HG02852 (cell line): ENCODE data around the gene GNAI2.
A peak's percentile ranks its signal among the peaks of the same experiment; 100 is the strongest.
"Not testable (repeated sequence)": the region's sequence is repeated elsewhere in the genome, so short reads cannot be mapped to it uniquely, and the experiment has no call there.

ENCODE experiments used
- ATAC-seq: cut with Tn5 transposase; IDR thresholded peaks from one replicate; pipeline ENCODE4 v1.9.1; 2021; ENCODE audit warnings: mild to moderate bottlenecking, moderate library complexity; ENCODE audit not compliant: unreplicated experiment

Gene GNAI2

DNA sequence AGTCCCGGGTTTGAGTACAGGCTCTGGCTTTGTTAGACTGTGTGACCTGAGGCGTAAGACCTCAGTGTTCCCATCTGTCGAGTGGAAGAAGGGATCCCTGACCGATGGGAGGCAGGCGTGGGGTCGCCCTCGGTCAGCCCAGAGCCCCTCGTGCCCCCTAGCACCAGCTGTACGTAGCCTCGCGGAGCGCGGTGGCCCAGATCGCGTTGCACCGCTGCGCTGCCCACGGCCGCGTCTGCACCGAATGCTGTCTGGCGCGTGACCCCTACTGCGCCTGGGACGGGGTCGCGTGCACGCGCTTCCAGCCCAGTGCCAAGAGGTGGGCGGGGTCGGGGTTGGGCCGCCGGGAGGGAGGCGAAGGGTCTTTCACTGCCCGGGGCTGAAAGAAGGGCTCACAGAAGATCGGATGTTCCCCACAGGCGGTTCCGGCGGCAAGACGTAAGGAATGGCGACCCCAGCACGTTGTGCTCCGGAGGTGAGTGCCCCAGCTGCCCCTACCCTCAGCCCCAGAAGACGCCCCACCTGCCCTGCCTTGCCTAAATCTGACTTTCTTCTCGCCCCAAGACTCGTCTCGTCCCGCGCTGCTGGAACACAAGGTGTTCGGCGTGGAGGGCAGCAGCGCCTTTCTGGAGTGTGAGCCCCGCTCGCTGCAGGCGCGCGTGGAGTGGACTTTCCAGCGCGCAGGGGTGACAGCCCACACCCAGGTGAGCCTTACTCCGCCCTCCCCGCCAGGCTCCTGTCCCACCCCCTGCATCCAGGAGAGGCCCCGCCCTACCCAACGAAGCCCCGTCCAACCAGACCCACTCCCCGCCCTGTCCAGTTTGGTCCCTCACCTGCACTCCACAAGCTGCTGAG lies 39.4 kb downstream of the GNAI2 start:
- no peak for ATAC-seq

DNA sequence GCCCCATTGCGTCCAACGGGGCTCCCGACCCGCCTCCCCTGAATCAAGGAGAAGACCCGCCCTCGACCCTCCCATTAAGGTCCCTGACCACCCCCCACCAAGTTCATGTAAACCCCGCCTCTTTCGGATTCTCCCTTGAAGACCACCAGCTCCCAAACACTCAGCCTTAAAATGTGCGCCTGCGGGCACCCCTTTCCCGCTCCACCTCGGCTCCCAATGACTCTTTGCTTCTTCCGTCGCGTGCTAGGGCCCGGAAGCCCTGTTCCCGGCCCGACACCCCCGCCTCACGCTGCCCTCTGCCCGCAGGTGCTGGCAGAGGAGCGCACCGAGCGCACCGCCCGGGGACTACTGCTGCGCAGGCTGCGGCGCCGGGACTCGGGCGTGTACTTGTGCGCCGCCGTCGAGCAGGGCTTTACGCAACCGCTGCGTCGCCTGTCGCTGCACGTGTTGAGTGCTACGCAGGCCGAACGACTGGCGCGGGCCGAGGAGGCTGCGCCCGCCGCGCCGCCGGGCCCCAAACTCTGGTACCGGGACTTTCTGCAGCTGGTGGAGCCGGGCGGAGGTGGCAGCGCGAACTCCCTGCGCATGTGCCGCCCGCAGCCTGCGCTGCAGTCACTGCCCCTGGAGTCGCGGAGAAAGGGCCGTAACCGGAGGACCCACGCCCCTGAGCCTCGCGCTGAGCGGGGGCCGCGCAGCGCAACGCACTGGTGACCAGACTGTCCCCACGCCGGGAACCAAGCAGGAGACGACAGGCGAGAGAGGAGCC lies 40.2 kb downstream of the GNAI2 start:
- ATAC-seq, result no peak

DNA sequence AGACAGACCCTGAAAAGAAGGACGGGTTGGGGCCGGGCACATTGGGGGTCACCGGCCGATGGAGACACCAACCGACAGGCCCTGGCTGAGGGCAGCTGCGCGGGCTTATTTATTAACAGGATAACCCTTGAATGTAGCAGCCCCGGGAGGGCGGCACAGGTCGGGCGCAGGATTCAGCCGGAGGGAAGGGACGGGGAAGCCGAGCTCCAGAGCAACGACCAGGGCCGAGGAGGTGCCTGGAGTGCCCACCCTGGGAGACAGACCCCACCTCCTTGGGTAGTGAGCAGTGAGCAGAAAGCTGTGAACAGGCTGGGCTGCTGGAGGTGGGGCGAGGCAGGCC lies 40.7 kb downstream of the GNAI2 start:
- no peak for ATAC-seq

DNA sequence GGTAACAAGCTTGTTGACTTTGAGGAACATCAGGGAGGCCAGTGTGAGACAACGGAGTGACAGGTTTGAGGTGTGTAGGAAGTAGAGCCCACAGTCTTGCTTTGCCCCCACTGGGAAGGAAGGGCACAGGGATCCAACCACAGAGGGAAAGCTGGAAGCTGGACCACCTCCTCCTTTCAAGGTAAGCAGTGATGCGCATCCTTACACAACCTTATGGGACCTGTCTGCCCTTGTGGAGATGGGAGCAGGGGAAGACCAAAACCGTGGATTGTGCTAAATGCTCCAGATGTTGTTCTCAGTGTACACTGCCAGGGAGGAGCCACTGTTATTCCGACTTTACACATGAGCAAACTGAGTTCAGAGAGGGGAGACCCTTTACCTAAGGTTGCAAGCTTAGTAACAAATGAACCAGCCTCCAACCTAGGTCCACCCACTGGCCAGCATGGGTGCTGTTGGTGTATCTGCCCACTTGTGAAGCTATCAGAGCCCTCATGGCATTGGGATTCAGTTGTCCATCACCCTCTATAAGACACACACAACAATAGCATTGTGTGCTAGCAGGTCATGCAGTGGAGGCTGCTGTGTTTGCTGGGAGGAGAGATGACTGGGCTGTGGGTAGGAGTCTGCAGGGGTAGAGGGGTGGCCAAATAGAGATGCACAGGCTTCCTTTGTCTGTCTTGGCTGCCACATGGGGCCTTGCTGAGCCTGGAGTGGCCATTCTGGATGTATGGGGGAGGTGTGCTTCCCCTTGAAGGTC lies 42.3 kb downstream of the GNAI2 start:
- no peak for ATAC-seq

DNA sequence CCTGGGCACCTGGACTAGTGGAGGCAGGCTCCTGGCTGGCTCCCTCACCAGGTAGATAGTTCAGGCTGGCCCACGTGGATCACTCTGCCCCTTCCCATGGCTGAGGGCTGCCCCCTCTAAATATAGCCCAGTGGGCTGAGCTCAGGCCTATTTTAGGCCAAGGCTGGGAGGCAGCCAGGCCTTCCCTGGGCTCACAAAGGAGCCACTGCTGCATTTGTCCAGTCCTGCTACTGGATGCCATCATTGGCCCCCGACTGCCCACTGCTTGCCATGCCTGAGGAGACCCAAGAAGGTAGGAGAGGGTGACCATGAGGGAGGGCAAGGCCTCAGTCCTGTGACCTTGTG lies 42.8 kb downstream of the GNAI2 start, which contains the start of gene LSMEM2:
LSMEM2 (plus strand) TSS at position 208 of the 345 bp plus-strand sequence; CDS start at position 235, 27 bp downstream.
- no peak for ATAC-seq

DNA sequence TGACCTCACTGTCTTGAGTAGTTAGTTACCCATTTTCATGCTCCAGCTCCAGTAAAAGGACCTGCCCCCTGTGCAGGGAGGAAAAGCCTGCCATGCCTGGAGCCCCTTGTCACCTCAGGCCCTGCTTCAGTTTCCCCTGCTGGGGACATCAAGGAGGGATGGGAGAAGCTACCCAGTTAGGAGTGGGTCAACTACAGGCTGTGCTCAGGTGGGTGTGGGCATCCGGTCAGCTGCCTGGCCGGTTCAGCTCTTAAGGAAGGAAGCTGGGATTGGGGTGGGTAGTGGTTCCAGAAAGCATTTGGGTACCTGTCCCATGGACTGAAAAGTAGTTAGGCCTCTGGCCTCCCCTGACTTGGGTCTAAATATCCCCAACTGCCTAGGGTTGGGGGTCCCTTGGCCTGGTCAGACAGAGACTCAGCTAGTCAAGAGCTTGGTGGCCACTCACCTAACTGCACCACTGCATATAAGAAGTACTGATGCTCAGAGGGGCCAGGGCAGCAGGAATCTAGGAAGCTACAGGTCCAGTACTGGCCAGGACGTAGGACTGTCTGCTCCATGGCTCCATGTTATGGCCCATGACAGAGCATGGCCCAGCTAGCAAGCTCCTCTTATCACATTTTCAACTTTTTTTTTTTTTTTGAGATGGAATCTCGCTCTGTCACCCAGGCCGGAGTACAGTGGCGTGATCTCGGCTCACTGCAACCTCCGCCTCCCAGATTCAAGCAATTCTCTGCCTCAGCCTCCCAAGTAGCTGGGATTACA lies 43.4 kb downstream of the GNAI2 start:
- no peak for ATAC-seq

DNA sequence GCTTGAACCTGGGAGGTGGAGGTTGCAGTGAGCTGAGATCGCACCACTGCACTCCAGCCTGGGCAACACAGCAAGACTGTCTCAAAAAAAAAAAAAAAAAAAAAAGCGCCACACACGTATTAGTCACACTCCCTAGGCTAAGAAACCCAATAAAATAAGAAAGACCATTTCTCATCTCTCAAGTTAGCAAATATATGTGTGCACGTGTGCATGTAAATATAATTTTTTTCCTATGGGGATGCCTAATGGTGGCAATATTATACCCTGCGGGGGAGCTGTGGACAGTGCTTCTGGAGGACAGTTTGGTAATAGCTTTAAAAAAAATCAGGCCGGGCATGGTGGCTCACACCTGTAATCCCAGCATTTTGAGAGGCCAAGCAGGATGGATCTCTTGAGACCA lies 48.1 kb downstream of the GNAI2 start:
- ATAC-seq, result not testable (repeated sequence)

DNA sequence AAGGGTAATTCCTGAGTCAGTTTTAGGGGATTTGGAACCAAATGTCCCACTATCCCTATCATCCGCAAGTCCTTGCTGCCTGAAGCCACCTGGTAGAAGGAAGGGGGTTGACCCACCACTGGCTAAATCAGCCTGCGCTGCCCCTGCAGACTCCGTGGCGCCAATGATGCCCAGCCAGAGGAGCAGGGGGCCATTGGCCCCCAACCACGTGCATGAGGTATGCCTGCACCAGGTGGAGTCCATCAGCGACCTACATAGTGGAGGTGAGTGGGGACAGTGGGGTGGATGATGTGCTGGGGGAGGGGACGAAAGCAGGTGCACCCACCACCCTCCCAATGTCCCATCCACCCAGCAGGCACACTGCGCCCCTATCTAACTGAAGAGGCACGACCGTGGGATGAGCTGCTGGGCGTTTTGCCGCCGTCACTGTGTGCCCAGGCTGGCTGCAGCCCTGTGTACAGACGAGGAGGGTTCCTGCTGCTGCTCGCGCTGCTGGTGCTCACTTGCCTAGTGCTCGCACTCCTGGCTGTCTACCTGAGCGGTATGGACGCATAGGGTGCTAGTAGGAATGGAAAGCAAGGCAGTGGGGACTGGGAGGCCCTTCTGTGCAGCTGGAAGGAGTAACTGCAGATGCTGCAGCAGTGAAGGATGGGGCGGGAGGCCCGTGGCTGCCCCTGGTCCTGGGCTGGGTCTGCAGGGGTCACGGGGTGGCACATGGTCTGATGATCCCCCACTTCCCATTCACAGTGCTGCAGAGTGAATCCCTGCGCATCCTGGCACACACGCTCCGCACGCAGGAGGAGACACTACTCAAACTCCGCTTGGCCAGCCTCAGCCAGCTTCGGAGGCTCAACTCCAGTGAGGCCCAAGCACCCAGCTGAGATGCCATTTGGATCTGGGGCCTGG lies 50.6 kb downstream of the GNAI2 start:
- ATAC-seq, result no peak

DNA sequence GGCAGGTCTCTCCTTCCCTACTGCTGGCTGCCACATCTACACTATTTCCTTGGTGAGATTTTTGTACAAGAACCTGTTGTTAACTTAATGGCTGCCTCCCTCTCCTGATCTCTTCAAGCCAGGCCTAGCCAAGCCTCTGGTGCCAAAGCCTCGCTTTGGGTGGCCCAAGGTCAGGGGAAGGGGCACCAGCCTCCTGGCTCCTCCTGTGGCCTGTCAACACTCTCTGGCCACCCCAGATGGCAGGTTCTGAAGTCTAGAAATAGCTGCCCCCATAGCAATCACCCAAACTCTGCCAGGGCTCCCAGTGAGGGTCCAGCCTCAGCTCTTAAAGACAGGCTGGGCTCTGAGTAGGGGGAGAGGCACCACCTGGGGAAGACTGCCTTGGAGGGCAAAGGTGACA lies 51.3 kb downstream of the GNAI2 start:
- no peak for ATAC-seq

DNA sequence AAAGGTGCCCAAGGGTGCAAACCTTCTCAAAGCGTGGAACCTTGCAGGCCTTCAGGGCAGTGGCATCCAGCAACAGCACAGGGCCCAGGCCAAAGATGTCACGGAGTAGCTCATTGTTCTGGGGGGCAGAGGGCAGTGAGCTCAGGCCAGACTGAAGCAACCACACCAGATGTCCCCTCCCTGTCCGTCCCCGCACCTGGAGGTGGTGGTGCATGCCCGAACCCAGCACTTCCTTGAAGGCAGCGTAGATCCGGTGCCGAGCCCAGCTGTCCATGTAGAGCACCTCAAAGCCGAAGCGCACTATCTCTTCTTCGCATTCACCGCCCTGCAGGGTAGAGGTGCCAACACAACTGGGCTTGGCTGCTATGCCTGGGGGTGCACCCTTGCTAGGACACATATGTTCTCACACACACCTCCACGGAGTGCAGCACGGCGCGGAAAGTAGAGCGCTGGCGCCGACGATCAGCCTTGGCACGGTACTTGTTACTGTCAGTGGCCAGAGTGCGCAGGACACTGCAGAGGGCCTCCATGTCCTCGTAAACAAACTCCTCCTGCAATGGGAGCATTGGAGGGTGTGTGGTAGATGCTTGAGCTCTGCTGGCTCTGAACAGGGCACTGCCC lies 52.5 kb downstream of the GNAI2 start:
- no peak for ATAC-seq

DNA sequence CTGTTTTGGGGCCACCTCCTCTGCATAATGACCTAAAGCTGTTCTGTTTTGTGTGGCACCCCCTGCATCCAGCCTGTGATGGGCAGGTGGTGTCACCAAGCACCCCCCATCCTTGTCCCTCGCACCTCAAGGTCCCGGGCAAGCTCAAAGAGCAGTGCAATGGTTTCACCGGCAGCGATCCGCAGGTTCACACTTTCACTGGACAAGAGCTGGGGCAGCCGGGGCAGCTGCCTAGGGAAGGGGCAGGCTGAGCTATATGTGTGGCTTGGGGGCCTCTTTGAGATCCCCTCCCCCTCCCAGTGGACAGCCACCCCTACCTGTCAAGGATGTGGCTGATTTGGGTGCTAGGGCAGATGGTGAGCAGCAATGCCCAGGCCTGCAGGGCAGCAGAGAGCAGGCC lies 53.1 kb downstream of the GNAI2 start:
- ATAC-seq, result no peak

DNA sequence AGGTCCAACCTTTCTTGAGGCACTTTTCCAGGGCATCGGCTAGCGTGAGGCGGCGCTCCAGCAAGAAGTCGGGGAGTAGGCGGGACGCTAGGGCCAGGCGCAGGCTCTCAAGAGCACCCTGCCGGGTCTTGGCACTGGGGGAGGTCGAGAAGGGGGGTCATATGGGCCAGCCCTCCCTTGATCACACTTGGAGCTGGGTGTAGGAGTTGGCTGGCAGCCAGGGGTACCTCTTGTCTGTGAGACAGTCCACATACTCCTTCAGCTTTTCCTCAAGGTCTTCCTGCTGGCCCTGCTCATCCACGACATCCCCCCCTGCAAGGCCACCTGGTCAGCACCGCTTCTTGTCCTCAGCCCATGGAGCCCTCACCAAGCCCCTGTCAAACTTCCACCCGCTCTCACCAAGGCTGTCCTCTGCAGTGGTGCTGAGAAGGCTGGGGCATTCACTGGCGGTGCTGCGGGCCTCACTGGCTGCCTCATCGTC lies 54.2 kb downstream of the GNAI2 start:
- ATAC-seq, result no peak

DNA sequence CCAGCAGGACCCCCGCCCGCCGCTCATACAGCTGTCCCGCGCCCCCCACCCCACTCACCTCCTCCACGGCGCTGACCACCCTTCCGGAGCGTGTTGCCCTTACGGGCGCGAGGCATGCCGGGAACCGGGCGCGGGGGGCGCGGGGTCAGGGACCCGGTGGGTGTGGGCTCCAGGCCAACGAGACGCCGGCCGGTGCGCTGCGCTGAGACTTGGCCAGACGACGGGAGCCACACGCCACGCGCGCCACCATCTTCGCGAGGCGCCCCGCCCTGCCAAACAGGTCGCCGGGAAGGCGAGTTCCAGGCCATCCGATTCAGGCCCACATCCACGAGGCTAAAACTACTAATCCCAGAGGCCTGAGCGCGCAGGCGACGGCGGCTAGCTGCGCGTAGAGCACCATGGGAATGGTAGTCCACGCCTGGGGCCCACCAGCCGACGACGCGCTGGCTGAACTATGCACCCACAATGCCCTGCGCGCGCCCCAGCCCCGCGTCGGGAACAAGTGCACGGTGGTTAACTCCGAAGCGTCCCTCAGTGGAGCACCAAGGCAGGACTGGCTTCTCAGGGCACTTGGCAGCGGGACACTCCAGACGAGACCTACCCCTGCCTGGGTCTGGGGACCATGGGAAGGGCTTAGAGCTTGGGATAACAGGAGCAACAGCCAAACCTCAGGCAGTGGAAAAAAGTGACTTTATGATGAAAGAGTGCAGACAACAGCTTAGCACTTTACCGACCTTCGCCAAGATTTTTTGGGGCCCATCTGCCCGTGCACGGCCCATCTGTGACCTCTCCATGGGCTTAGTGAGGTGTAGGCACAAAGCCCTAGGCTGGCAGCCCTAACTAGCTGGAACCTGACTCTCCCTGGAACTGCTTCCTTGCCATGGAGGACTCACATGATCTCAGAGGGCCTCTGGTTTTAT lies 56.4 kb downstream of the GNAI2 start, which contains the start of gene IFRD2:
IFRD2 (minus strand) TSS at position 271 of the 920 bp plus-strand sequence; CDS start at position 116, 155 bp downstream.
- ATAC-seq, result peak; percentile 96

DNA sequence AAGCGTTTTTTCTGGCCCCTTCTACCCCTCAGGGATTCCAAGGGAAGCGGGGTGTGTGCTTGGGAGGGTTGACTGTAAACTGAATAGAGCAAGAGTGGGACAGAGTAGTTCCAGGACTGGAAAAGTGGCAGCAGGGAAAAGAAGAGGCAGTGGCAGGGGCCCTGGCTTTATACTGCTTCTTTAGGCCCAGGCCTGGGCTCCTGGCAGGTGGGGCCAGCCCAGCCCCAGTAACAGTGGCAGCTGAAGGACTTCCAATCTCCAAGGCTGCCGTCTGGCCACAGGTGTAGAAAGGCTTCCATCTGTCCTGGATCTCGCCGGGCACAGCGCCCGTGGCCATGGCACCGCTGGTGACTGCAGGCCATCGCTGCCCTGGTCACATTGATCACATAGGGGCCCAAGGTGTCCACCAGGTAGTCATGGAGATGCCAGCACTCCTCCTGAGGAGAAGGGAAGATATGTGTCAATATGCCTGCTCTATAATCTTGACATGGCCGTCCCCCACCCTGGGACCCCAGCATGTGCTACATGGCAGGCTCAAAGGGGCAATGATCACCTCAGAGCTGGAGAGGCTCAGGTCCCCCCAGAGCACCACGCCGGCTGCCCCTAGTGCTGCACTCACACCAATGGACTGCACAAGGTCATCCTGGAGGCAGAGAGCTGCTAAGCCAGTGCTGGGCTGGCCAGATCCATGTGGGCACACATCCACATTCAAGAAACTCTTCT lies 57.2 kb downstream of the GNAI2 start:
- ATAC-seq, result no peak

DNA sequence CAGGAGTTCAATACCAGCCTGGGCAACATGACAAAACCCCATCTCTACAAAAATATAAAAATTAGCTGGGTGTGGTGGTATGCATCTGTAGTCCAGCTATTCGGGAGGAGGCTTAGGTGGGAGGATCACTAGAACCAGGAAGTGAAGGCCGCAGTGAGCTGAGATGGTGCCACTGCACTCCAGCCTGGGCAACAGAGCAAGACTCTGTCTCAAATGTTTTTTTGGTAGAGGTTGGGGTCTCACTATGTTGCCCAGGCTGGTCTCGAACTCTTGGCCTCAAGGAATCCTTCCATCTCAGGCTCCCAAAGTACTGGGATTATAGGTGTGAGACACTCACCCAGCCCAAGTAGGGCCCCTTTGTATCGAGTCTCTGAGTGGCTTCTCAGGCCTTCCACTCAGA lies 58.1 kb downstream of the GNAI2 start:
- ATAC-seq, result no peak

DNA sequence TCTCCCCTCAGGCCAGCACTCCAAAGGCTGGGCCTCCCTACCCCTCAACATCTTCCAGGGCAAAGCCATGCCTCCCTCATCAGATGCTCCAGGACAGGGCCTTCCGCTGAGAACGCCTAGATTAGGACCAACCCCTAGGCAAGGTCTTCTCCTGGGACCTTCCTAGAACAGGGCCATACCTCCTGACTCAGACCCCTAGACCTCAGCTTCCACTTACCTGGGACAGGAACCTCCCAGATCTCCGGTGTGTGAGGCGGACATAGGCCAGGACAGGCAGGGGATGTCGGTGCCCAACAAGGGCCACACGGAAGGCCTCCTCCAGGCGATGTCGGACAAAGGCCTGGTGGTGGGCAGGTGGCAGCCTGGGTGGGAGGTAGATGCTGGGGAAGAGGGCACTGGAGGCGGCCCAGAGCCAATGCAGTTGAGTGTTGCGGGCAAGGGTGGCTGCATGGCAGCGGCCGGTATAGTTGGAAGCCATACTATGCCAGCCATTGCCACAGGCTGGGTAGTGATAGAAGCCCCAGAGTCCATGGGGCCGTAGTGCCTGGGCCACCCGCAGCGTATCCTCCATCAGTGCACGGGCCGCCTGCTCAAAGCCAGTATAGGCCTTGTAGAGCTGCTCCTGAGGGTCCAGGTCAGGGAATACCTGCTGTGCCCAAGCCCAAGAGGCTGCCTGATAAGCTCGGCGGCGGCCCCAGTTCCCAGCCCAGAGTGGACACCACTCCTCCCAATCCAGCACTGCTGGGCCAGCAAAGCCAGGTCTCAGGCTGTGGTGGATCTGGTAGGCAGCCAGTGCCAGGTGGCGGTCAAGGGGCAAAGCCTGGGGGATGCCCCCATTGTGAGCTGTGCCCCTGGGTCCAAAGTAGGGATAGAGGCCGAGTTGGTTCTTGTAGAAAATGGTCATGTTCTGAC lies 58.7 kb downstream of the GNAI2 start:
- no peak for ATAC-seq
